K562 (cell line): ENCODE measurements around the gene GPHN. TPM values are rescaled to one million over a fixed set of nuclear protein-coding genes. Genes with fewer than 3 reads are reported as not detected.

Experiments used
- ERF ChIP-seq: fragments of 450-650 bp; formaldehyde crosslinking; IDR thresholded peaks from 2 replicates; pipeline ENCODE4 v1.4.0; 2020; ENCODE audit warnings: mild to moderate bottlenecking, mixed read lengths
- ETV1 ChIP-seq: fragments of 450-650 bp; conservative IDR thresholded peaks from 2 replicates; pipeline ENCODE4 v1.6.1; 2016; ENCODE audit warnings: missing genetic modification characterization, control low read depth, low read depth, missing compliant biosample characterization
- FOS ChIP-seq: IDR thresholded peaks from 3 replicates; pipeline ENCODE4 v1.6.1; 2011; ENCODE audit not compliant: insufficient read length; ENCODE audit errors: extremely low read depth
- JUNB ChIP-seq: fragments of 450-650 bp; formaldehyde crosslinking; conservative IDR thresholded peaks from 2 replicates; pipeline ENCODE4 v1.4.0; 2020; ENCODE audit warnings: mild to moderate bottlenecking
- MAFF ChIP-seq: IDR thresholded peaks from 2 replicates; pipeline ENCODE4 v1.6.1; 2012; ENCODE audit warnings: low read length, improper control_type of control experiment
- MTA2 ChIP-seq: fragments of 450-650 bp; IDR thresholded peaks from 2 replicates; pipeline ENCODE4 v1.6.1; 2016; ENCODE audit warnings: low read depth
- MYC ChIP-seq, 2 experiments: fragments of 250-450 bp in 1 of 2; sonication (Bioruptor Pico) in 1 of 2; IDR thresholded peaks; 2 replicates each; pipeline versions ENCODE4 v1.5.1 to v1.6.1; 2012 to 2021; ENCODE audit warnings: low read depth in 2 of 2, borderline replicate concordance in 1 of 2, improper control_type of control experiment in 1 of 2, low read length in 1 of 2, mild to moderate bottlenecking in 1 of 2, moderate library complexity in 1 of 2
- POLR2A ChIP-seq: fragments of 450-650 bp; conservative IDR thresholded peaks from 2 replicates; pipeline ENCODE4 v1.6.1; 2016
- RFX5 ChIP-seq: IDR thresholded peaks from 2 replicates; pipeline ENCODE4 v1.6.1; 2011; ENCODE audit warnings: low read depth, mild to moderate bottlenecking, improper control_type of control experiment, low read length
- RHOXF2B ChIP-seq: fragments of 250-450 bp; sonication (Bioruptor Pico); conservative IDR thresholded peaks from 2 replicates; pipeline ENCODE4 v1.5.1; 2021
- SMARCE1 ChIP-seq: fragments of 450-650 bp; IDR thresholded peaks from 2 replicates; pipeline ENCODE4 v1.7.1; 2016; ENCODE audit warnings: mild to moderate bottlenecking
- ZBTB17 ChIP-seq: fragments of 450-650 bp; formaldehyde crosslinking; IDR thresholded peaks from 2 replicates; pipeline ENCODE4 v1.4.0; 2020; ENCODE audit warnings: mild to moderate bottlenecking
- ZFP36 ChIP-seq: fragments of 150-350 bp; IDR thresholded peaks from 2 replicates; pipeline ENCODE4 v1.6.1; 2018; ENCODE audit warnings: low read length, low read depth; ENCODE audit not compliant: partially characterized antibody
- ZNF347 ChIP-seq: fragments of 450-650 bp; formaldehyde crosslinking; IDR thresholded peaks from 2 replicates; pipeline ENCODE4 v1.4.0; 2020; ENCODE audit warnings: low read depth, mild to moderate bottlenecking, moderate library complexity
- polyA plus RNA-seq, 8 experiments: library from polyadenylated mRNA; depleted of rRNA in 4 of 8; stranded (reverse) in 5 of 8; unstranded in 3 of 8; fragments of >200 nt; fragmentation: Nextera tagmentation in 2 of 8; fragmentation: Illumina TruSeq in 1 of 8; extraction: Ambion mirVana in 2 of 8; extraction: Trizol in 1 of 8; gene quantifications; 2 replicates each; pipeline versions ENCODE4 v1.2.1 to v1.2.3, GENCODE V29; 2011 to 2014; ENCODE audit warnings: inconsistent platforms in 1 of 8, missing spikeins in 1 of 8
- total RNA-seq, 7 experiments: library from RNA; depleted of rRNA in 6 of 7; stranded (reverse); fragments of >200 nt in 6 of 7; fragmentation: Illumina TruSeq in 2 of 7; extraction: Trizol in 2 of 7; gene quantifications; 2 replicates each; pipeline versions ENCODE4 v1.2.1 to v1.2.3, GENCODE V29; 2011 to 2021; ENCODE audit warnings: low replicate concordance in 1 of 7
- TF ChIP-seq, protein P1 (sequence below), 2 experiments: fragments of 450-650 bp in 1 of 2; sonication (generic) in 1 of 2; formaldehyde crosslinking in 1 of 2; IDR thresholded peaks in 1 of 2; conservative IDR thresholded peaks in 1 of 2; 2 replicates each; pipeline versions ENCODE4 v1.6.1 to v1.8.1; 2016 to 2023; ENCODE audit warnings: mild to moderate bottlenecking in 2 of 2, moderate library complexity in 2 of 2, inconsistent platforms in 1 of 2, missing genetic modification reagents in 1 of 2
- TF ChIP-seq, protein P2 (sequence below): sonication (generic); formaldehyde crosslinking; IDR thresholded peaks from 2 replicates; pipeline ENCODE4 v1.5.0; 2020; ENCODE audit warnings: missing genetic modification reagents
- TF ChIP-seq, protein P3 (sequence below): sonication (generic); formaldehyde crosslinking; IDR thresholded peaks from 2 replicates; pipeline ENCODE4 v1.8.1; 2023; ENCODE audit warnings: mild to moderate bottlenecking, missing genetic modification reagents
- TF ChIP-seq, protein P4 (sequence below), 3 experiments: fragments of 200-800 bp in 1 of 3; fragments of 250-450 bp in 1 of 3; fragments of 450-650 bp in 1 of 3; sonication (Bioruptor Pico) in 1 of 3; sonication (Bioruptor generic) in 1 of 3; formaldehyde crosslinking in 1 of 3; IDR thresholded peaks; 2 replicates each; pipeline versions ENCODE4 v1.6.1 to v1.8.0; 2016 to 2022; ENCODE audit warnings: mild to moderate bottlenecking in 2 of 3, missing genetic modification characterization in 2 of 3, missing compliant biosample characterization in 1 of 3, moderate library complexity in 1 of 3
- TF ChIP-seq, protein P5 (sequence below): fragments of 250-450 bp; sonication (Bioruptor Pico); IDR thresholded peaks from 2 replicates; pipeline ENCODE4 v1.5.0; 2020; ENCODE audit warnings: mild to moderate bottlenecking, borderline replicate concordance

The GPHN gene
- total and polyA plus RNA-seq, 9 of the 15 experiments (the other 6 are each of a cell fraction or from before 2014, with no cell fraction given) = 5.9 to 16.0 (median 11.4) TPM

DNA sequence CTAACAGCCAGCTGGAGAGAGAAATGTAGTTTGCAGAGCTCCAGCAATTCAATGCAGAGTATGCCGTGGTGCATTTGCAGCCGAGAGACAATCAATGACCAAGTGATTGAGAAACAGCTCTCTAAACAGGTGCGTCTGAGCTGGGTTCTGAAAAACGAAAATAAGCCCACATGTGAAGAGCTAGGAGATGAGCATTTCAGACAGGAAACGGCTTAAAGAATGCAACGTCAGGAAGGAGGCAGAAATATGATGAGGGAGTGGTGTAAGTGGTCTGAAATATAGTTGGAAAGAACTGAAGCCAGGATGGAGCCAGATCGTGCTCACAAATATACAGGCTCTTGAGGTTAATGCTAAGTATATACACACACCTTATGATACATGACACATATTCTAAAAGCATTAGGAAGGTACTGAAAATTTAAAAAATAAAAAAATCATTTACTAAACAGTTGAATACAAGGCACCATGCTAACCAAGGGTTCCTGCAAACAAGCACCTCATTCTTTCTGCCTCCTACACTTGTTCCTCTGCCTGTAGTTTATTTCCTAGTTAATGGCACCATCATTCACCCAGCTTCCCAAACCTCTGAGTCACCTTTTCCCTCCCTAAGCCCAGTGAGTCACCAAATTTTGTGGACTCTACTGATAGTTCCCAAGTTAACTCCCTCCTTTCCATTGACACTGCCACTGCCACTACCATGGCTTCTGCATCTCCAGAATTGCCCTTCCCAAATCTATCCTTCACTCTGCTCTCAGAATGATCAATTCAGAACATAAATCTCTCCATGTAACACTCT, 679.0 kb downstream of the GPHN start (continued):
- TF ChIP-seq, protein P1, sequence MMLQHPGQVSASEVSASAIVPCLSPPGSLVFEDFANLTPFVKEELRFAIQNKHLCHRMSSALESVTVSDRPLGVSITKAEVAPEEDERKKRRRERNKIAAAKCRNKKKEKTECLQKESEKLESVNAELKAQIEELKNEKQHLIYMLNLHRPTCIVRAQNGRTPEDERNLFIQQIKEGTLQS (IDR thresholded peaks at IDR 0.05) = peak; percentile 83
- TF ChIP-seq, protein P1 (CRISPR knock-in tag; conservative IDR thresholded peaks at IDR 0.05) = no peak
- TF ChIP-seq RHOXF2B (no peak), MTA2 (no peak), FOS (peak; percentile 41), MYC (IDR thresholded peaks at IDR 0.05; ENCODE audit: low read depth, low read length) (no peak), MYC (CRISPR knock-in tag; IDR thresholded peaks at IDR 0.05; ENCODE audit: borderline replicate concordance, low read depth) (no peak), ERF (CRISPR knock-in tag) (no peak), RFX5 (no peak), ZNF347 (CRISPR knock-in tag) (no peak), ZBTB17 (CRISPR knock-in tag) (no peak), ZFP36 (no peak), ETV1 (tag) (no peak), SMARCE1 (peak; percentile 39; the same call in 1 of the 2 replicates), POLR2A (no peak), JUNB (peak; percentile 71), MAFF (no peak)
- TF ChIP-seq, protein P2, sequence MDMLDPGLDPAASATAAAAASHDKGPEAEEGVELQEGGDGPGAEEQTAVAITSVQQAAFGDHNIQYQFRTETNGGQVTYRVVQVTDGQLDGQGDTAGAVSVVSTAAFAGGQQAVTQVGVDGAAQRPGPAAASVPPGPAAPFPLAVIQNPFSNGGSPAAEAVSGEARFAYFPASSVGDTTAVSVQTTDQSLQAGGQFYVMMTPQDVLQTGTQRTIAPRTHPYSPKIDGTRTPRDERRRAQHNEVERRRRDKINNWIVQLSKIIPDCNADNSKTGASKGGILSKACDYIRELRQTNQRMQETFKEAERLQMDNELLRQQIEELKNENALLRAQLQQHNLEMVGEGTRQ (CRISPR knock-in tag) = no peak
- TF ChIP-seq, protein P3, sequence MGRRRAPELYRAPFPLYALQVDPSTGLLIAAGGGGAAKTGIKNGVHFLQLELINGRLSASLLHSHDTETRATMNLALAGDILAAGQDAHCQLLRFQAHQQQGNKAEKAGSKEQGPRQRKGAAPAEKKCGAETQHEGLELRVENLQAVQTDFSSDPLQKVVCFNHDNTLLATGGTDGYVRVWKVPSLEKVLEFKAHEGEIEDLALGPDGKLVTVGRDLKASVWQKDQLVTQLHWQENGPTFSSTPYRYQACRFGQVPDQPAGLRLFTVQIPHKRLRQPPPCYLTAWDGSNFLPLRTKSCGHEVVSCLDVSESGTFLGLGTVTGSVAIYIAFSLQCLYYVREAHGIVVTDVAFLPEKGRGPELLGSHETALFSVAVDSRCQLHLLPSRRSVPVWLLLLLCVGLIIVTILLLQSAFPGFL (CRISPR knock-in tag) = no peak
- TF ChIP-seq, protein P4, sequence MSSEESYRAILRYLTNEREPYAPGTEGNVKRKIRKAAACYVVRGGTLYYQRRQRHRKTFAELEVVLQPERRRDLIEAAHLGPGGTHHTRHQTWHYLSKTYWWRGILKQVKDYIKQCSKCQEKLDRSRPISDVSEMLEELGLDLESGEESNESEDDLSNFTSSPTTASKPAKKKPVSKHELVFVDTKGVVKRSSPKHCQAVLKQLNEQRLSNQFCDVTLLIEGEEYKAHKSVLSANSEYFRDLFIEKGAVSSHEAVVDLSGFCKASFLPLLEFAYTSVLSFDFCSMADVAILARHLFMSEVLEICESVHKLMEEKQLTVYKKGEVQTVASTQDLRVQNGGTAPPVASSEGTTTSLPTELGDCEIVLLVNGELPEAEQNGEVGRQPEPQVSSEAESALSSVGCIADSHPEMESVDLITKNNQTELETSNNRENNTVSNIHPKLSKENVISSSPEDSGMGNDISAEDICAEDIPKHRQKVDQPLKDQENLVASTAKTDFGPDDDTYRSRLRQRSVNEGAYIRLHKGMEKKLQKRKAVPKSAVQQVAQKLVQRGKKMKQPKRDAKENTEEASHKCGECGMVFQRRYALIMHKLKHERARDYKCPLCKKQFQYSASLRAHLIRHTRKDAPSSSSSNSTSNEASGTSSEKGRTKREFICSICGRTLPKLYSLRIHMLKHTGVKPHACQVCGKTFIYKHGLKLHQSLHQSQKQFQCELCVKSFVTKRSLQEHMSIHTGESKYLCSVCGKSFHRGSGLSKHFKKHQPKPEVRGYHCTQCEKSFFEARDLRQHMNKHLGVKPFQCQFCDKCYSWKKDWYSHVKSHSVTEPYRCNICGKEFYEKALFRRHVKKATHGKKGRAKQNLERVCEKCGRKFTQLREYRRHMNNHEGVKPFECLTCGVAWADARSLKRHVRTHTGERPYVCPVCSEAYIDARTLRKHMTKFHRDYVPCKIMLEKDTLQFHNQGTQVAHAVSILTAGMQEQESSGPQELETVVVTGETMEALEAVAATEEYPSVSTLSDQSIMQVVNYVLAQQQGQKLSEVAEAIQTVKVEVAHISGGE (CRISPR knock-in tag; IDR thresholded peaks at IDR 0.05) = no peak
- TF ChIP-seq, protein P5, sequence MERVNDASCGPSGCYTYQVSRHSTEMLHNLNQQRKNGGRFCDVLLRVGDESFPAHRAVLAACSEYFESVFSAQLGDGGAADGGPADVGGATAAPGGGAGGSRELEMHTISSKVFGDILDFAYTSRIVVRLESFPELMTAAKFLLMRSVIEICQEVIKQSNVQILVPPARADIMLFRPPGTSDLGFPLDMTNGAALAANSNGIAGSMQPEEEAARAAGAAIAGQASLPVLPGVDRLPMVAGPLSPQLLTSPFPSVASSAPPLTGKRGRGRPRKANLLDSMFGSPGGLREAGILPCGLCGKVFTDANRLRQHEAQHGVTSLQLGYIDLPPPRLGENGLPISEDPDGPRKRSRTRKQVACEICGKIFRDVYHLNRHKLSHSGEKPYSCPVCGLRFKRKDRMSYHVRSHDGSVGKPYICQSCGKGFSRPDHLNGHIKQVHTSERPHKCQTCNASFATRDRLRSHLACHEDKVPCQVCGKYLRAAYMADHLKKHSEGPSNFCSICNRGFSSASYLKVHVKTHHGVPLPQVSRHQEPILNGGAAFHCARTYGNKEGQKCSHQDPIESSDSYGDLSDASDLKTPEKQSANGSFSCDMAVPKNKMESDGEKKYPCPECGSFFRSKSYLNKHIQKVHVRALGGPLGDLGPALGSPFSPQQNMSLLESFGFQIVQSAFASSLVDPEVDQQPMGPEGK (CRISPR knock-in tag) = no peak
